GM18499 (cell line): ENCODE measurements around the gene MYH15.
"Not testable (repeated sequence)": the region's sequence is repeated elsewhere in the genome, so short reads cannot be mapped to it uniquely, and the experiment has no call there.

Source experiments
- ATAC-seq: cut with Tn5 transposase; IDR thresholded peaks from one replicate; pipeline ENCODE4 v1.9.1; 2021; ENCODE audit warnings: moderate number of reproducible peaks; ENCODE audit not compliant: insufficient read depth, unreplicated experiment

The MYH15 gene

DNA sequence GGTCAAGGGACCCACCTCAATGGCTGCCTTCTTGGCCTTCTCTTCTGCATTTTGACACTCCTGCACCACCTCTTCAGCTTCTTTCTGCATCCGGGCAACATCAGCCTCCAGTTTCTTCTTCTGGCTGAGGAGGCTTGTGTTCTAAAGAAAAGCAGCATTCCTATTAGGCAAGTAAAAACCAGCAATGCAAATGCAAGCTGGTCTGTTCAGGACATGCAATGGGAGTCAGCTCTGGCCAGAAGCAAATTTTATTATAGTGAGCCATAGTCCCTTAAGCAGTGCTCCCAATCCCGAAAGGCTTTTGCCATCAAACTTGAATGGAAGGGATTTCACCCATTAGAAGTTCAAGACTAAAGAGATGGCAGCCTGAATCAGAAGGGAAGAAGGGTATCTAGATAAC lies 116.4 kb downstream of the MYH15 start:
- no peak for ATAC-seq

DNA sequence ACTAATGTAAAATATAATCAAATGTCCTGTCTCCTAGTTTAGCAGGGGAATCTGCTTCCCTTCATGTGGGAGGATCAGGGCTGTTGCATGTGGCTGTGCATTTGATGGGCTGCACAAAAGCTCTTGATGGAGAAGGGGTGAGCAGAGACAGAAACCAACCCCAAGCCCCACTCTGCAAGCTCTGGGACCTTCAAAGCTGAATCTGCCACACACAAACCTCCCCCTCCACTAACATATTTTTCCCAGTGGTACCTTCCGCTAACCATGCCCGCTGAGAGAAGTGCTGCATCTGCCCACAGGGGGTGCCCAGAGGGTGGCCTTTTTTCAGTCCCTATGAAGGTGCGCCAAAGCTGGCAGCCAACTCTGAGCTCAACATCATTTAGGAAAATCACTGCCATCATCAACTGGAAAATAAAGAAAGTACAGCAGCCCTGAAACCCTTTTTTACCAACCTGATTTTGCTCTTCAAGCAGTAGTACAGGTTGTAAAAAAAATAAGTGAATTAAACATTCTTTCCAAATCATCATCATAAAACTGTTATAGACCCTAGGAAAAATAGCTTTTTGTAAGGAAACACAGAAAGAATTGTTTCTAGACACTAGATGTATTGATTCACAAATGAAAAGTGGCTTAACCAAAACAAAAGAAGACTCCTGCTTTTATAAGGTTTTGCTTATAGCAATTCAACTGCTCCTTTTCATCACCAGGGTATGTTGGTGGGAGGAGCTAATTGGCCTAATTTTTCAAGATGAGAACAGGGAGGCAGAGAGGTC lies 117.1 kb downstream of the MYH15 start:
- no peak for ATAC-seq

DNA sequence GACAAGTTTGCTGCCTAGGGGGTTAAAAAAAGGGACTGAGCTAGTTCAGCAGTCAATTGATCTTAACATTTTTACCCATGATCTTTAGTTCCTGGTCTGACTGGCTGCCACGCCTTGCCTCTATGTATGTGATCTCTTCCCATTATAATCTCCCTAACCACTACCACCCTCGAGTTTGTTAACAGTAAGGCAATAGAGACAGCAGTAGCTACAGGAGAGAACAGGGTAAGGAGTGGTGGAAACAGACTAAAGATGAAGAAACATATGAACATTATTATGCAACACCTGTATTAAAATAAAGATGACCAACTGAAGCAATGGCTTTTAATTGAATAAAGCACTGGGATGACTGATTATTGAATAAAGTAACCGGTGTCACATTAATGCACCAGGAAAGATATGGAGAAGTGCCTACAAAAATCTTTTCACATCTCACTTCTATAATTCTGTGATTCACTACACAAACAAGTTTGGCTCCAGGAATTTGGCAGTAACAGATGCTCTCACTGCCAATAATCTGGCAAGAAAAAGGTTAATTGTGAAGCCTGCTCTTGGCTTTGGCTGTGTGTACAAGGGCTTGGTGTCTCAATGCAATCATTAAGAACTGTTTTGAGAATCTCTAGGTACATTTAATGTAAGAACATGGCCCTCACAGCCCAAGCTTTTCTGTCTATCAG lies 118.3 kb downstream of the MYH15 start:
- no peak for ATAC-seq

DNA sequence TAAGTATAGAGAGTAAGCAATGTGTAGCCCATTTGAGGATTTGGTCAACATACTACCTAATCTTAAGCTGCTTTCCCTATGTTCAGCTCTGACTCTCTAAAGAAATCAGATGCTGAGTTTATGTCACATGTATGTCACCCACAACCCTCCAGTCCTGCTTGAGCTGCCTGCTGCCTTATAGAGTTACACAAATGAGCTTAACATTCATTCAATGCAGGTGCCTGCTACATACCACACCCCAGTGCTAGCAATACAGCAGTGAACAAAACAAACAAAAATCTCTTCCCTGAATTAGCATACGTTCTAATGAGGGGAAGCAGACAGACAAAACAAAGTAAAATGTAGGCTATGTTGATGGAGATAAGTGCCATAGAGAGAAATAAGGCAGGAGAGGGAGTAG lies 121.0 kb downstream of the MYH15 start:
- ATAC-seq: no peak

- peak; percentile 79 for ATAC-seq
Observed at GRCh38 chr3:108388136-108389132, 122.0 kb downstream of the MYH15 start.

GRCh38 chr3:108387063-108387462 lies 123.3 kb downstream of the MYH15 start:
- ATAC-seq: no peak

GRCh38 chr3:108383306-108383705 lies 127.1 kb downstream of the MYH15 start:
- no peak for ATAC-seq

DNA sequence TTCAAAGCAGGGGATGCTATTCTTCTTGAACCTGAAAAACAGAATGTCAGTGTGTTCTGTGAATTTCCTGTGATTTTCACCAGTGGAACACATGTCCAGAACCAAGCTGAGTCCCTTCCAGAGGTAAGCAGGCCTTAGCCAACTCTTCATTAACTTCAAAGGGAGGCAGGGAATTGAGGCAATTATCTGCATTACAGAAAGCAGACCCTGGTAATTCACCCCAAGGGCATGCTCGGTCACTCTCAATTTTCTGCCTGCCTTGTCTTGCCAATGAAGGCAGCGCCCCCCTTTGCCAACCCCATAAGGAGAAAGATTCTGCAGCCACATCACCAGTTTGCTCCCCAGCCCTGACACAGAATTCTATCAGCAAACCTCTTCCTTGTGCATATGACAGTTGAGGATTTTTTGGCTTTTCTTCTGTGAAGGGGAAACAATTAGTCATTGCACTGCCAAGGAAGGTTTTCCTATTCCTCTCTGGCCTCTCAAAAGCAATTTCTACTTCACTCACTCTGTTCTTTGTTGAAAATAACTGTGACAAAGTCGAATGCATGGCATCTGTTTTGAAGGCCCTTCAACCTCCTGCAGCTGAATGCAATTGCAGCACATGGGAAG lies 128.8 kb downstream of the MYH15 start:
- ATAC-seq: no peak

- no peak for ATAC-seq
Observed at GRCh38 chr3:108380128-108380795, 130.1 kb downstream of the MYH15 start.

- not testable (repeated sequence) for ATAC-seq
Observed at GRCh38 chr3:108378952-108379342, 131.4 kb downstream of the MYH15 start.

DNA sequence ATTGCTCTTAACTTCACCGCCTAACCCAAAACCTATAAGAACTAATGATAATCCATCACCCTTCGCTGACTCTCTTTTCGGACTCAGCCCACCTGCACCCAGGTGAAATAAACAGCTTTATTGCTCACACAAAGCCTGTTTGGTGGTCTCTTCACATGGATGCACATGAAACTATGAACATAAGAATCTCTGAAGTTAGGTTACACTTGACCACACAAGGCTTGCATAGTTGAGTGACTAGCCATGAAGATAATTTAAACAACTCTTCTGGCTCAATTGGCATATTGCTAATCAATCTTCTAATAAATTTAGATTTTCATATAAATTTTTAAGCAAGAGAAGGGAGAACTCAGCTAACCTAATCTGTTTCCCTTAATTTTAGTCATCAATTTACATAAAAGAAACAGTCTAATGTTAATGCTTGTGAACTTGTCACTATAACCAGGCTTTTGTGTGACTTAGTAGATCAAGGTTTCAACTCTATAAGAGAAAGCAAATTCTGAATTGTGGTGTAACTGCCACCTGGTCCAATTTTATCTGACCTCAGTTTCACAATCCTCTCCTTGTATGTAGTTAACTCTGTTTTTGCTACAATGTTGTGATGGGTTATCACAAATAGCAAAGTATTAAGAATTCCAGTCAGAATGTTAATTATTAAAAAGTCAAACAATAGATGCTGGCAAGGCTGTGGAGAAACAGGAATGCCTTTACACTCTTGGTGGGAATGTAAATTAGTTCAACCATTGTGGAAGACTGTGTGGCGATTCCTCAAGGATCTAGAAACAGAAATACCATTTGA lies 132.0 kb downstream of the MYH15 start:
- no peak for ATAC-seq

GRCh38 chr3:108377384-108377783 lies 133.0 kb downstream of the MYH15 start:
- no peak for ATAC-seq

DNA sequence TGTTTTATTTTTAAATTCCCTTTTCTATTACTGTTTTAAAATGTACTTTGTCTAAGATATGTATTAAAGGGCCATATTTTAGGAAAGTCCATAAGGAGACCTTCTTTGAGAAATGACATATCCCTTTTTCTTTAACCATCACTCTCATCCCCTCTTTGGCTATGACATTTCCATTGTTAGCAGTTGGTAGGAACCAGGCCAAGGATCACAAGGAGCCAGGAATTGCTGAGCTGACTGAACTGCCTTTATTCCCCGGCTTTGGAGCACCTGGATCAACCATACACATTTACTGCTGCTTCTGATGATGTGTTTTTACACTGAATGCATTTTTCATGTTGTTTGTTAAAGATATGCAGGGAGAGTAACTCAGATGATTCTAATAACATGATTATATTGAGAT lies 134.4 kb downstream of the MYH15 start:
- no peak for ATAC-seq

- no peak for ATAC-seq
Observed at GRCh38 chr3:108359011-108359410, 151.4 kb downstream of the MYH15 start.

GRCh38 chr3:108357042-108357441 lies 153.4 kb downstream of the MYH15 start:
- no peak for ATAC-seq

DNA sequence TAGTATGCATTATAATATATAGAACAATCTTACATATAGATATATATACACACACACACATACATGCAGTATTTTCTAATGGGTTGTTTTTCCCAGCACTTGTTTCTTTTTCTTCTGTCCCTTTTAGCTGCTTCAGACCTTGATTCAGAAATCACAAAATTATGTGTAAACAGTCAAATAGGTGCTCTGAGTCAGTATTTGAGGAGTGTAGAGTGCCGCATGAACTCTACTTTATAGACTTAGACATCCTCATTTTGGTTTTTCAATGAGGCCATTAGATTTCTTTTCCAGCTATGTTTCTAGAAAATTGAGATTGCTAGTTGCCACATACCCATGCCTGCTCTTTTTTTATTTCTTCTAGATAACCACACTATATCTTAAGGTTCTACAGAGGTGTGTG lies 155.8 kb downstream of the MYH15 start:
- ATAC-seq: no peak

DNA sequence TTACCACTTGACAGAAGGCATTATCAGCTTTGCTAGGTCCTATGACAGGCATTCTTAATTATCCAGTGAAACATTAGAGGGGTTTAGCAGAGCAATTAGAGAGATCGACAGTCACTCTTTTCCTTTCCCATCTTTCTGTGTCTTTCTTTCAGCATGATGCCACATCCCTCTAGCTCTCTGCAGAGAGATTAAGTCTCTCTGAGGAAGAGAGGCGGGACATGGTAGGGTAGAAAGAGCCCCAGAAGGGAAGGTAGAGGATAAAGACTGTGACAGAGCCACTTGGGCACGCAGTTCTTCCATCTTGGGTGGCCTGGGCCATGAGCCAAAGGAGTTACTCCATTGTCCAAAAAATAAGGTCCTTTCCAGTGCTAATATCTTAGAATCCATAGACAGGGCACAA lies 158.2 kb downstream of the MYH15 start:
- ATAC-seq: no peak

DNA sequence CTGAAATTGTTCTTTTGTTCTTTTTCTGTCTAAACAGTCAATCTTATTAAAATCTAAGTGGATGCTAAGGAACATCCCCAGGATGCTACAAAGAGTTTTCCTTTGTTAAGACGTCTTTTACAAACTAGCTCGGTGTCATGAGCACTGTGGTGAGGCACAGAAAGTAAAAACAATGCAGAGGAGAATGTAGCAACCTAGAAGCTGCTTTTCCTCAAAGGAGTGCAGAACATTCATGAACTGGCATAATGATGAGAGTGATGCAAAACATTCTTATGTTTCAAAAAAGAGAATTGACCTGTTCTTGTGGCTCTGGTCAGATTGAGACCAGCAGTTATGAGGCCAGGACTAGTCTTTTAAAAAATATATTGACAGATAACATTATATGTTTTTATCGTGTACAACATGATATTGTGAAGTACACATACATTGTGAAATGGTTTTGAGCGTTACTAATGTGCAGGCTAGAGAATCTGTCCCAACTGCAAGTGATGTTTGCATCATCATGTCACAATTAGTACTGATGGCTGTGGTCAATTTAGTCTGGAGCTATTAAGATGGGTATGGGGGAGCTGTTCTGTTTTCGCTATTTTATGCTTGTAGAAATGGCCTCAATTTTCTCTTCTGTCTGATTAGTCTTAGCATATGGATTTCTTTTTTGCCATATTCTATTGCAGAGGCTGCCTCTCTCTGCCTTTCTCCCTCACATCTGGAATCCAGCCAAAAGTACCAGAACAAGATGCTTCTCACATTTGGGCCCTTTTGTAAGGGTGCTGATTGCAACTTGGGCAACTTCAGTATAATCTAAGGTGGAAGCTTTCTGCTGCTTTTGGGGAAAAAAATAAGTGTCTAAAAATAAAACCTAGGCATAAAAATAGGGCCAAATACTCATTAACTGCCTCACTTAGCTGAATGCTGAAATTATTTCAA lies 163.8 kb downstream of the MYH15 start:
- ATAC-seq: no peak
